HTR-8/SVneo (cell line): ENCODE results near the gene MAP4K3.
A peak's percentile ranks its signal among the peaks of the same experiment; 100 is the strongest.
"Not testable (repeated sequence)": the region's sequence is repeated elsewhere in the genome, so short reads cannot be mapped to it uniquely, and the experiment has no call there.

Source experiments
- DNase-seq: peaks from one replicate; pipeline ENCODE4 v3.0.0; 2011; ENCODE audit warnings: low spot score, mixed read lengths; ENCODE audit not compliant: insufficient read length
- FAIRE-seq: peaks from 2 replicates; lab custom pipeline; 2011; peaks lifted over from hg19 to GRCh38; lab: Jason Lieb, UNC

The MAP4K3 gene

DNA sequence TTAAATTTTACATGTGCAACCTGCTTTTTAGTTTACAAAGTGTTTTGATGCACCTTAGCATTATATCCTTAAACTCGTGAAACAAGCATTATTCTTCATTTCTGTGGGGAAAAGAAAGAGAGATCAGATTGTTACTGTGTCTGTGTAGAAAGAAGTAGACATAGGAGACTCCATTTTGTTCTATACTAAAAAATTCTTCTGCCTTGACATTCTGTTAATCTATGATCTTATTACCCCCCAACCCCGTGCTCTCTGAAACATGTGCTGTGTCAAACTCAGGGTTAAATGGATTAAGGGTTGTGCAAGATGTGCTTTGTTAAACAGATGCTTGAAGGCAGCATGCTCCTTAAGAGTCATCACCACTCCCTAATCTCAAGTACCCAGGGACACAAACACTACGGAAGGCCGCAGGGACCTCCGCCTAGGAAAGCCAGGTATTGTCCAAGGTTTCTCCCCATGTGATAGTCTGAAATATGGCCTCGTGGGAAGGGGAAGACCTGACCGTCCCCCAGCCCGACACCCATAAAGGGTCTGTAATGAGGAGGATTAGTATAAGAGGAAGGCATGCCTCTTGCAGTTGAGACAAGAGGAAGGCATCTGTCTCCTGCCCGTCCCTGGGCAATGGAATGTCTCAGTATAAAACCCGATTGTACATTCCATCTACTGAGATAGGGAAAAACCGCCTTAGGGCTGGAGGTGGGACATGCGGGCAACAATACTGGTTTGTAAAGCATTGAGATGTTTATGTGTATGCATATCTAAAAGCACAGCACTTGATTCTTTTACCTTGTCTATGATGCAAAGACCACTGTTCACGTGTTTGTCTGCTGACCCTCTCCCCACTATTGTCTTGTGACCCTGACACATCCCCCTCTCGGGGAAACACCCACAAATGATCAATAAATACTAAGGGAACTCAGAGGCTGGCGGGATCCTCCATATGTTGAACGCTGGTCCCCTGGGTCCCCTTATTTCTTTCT, 115.7 kb downstream of the MAP4K3 start:
- FAIRE-seq, DNase-seq: not testable (repeated sequence)

DNA sequence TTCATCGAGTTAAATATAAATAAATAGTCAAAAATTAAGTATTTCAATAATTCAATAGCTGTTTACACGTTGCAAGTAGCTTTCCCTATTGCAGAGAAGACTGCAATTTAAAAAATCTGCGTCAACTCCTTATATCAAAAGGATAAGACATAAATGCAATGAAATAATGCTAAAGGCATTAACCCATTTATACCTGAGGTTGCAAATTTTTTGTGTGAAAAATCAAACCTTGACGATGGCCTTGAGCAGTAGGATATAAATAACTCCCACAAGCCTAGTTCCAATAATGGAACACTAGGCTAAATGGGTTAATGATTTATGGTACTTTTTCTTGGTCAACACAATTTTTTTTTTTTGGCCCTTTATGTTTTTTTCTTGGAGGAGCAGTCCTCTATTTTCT, 116.9 kb downstream of the MAP4K3 start:
- DNase-seq (no peak), FAIRE-seq (no peak)

DNA sequence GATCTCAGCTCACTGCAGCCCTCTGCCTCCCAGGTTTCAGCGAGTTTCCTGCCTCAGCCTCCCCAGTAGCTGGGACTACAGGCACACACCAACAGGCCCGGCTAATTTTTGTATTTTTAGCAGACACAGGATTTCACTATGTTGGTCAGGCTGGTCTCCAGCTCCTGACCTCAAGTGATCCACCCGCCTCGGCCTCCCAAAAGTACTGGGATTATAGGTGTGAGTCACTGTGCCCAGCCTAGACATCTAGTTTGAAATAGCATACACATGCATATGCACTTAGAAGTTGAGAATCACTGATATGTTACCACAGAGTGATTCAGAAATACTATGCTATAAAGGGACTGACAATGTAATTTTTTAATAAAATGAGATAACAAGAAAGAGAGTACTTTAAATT, 123.5 kb downstream of the MAP4K3 start:
- DNase-seq: no peak
- FAIRE-seq: no peak

DNA sequence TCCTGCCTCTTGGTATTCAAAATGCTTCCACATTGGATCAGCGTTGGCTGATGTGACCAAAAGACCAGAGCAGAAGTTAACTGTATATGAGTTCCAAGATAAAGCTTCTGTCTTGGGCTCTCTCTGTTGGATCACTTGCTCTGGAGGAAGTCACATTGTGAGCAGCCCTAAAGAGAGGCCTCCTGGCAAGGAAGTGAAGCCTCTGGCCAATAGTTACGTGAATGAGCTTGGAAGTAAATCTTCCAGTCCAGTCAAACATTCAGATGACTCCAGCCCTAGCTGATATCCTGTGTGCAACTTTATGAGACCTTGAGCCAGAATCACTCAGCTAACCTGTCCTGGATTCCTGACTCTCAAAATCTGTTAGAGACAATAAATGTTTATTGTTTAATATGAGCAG, 125.6 kb downstream of the MAP4K3 start:
- FAIRE-seq: no peak
- DNase-seq: no peak

DNA sequence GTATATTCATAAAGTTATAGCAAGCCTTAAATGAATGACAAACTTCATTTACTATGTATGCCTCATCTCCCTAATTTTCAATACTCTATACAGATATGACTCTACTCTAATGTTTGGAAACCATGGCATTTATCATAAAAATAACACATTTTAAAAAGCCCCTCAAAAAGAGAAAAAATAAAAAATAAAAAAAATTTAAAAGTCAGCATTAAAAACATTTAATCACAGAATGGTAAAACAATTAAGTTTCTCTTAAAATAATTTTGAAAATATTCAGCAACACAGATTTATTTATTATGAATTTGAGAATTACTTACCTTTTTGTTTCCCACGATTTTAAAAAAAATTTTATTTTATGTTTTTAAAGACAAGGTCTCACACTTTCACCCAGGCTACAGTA, 128.3 kb downstream of the MAP4K3 start:
- FAIRE-seq (no peak), DNase-seq (no peak)

DNA sequence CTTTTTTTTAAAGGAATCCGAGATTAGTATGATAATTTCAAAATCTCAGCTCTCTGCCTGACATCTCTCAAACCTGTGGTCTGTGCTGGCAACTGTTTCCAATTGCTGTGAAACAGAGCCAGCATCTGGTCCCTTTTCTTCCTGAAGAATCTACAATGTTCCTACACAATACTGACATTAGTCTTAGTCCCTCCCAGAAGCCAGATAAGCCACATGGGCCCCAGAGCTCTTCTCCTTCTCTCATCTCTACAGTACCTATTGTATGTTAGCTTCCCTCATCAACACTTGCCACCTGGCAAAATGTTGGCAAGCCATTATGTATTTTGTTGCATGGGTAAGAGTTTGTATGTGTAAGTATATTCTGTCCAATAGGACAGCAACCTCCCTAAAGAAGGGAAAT, 130.5 kb downstream of the MAP4K3 start:
- DNase-seq: no peak
- FAIRE-seq: no peak

DNA sequence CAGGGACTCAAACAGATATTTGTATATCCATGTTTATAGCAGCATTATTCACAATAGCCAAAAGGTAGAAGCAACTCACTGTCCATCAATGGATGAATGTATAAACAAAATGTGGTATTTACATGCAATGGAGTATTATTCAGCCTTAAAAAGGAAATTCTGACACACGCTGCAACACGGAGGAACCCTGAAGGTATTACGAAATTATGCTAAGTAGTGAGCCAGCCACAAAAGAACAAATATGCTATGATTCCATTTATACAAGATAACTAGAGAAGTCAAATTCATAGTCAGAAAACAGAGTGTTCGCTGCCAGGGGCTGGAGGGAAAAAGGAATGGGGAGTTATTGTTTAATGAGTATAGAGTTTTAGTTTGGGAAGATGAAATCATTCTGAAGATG, 132.4 kb downstream of the MAP4K3 start:
- DNase-seq (no peak), FAIRE-seq (peak; percentile 13)

DNA sequence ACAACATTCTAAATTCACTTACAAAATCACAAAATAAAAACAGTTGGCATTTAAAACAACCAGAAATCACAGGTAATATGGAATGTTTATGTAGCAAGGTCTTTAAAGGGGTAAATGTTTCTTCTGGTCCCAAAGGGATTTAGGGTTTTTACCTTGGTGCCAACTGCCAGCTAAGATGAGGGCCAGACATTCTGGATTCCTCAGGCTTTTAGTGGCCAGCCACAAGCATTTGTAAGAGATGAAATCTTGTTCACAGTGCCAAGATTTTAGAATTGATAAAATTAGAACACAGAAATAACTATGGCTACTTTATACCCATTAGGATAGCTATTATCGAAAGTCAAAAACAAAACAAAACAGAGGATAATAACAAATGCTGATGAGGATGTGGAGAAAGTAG, 132.9 kb downstream of the MAP4K3 start:
- no peak for FAIRE-seq
- DNase-seq: no peak

DNA sequence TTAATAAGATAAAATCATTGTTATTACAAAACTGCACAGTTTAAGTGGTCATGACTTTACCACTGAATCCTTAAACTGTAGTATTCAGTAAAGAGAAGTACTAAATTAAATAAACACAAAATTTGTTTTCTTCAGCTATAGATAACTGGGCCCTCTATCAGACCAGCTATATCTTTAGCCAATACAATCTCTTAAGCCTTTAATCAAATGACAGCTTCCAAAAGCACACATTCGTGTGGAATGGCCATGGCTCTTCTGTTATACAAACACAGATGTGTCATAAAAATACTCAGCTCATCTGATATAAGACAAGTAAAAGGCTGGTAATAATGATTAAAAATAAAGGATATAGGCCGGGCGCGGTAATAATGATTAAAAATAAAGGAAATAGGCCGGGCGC, 135.7 kb downstream of the MAP4K3 start:
- DNase-seq (no peak), FAIRE-seq (no peak)

DNA sequence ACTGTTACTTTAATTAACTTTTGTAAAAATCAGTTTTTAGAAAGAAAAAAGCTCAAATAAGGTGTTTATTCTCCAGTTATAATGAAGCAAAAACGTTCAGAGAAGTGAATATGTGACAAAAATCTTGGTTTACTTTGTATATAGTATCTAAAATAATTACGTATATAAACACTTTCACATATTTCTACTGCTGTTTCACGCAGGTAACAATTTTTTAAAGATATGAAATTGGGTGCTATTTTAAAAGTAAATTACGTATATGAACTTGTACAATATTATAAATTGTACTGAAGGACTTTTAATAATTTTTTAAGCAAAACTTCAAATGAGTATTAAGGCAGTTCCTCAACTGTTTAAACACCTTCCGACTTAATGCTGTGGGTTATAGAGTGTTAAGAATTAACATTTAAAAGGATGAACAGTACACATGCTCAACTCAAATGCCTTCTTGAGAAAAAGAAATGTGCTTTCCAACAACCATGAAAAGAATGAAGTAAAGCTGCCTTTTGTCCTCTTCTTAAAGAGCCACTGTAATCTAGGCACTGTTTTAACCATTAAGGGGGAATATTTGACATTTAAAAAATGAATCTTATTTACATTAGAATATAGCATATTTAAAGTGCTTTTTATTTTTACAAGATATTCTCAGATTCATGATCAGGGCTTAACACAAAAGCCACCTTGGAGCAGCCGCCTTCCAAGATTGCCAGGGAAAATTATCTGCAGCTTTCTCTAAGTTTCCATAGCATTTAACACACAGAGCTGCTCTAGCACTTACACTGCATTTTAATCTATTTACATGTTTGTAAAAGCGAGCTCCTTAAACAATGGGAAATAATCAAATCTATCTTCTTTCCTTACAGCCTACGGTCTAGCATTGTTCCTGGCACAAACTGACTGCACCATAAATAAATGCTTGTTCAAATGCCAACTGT, 136.8 kb downstream of the MAP4K3 start:
- DNase-seq (no peak), FAIRE-seq (no peak)

DNA sequence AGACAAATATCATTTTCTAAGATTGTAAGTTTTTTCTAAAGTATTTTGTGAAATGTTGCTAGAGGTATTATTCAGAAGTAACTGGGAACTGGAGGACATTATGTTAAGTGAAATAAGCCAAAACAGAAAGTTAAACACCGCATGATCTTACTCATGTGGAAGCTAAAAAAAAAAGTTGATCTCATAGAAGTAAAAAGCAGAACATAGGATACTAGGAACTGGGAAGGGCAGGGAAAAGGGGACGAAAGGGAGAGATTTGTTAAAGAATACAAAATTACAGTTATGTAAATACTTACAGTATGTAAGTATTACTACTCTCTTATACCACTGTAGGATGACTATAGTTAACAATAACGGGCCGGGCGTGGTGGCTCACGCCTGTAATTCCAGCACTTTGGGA, 146.7 kb downstream of the MAP4K3 start:
- DNase-seq (no peak), FAIRE-seq (no peak)

DNA sequence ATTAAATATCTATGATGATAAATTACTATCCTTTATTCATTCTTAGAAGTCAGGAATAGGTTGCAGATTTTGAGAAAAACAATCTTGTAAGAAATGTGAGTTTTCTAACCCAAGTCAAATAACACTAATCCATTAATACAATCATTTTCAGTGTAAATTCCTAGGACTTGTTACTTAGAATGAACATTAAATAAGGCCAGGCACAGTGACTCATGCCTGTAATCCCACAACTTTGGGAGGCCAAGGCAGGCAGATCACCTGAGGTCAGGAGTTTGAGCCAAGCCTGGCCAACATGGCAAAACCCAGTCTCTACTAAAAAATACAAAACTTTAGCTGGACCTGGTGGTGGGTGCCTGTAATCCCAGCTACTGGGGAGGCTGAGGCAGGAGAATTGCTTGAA, 147.5 kb downstream of the MAP4K3 start:
- DNase-seq (no peak), FAIRE-seq (no peak)

DNA sequence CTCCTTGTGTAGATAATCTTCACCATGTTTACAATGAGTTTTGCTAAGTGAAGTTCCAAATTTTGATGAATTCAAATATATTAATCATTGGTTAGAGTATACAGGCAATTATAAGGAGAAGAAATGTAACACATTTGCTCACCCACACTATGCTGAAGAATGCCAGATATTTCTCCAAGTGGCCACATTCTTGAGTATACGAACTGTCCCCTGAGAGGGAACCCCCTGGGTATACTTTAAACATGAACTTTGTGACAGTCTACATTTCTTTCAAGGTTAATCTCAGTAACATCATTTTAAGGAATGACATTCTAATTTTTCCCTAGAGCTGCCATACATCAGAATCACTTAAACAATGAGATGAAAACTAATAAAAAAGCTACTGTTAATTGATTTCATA, 153.5 kb downstream of the MAP4K3 start:
- FAIRE-seq: no peak

DNA sequence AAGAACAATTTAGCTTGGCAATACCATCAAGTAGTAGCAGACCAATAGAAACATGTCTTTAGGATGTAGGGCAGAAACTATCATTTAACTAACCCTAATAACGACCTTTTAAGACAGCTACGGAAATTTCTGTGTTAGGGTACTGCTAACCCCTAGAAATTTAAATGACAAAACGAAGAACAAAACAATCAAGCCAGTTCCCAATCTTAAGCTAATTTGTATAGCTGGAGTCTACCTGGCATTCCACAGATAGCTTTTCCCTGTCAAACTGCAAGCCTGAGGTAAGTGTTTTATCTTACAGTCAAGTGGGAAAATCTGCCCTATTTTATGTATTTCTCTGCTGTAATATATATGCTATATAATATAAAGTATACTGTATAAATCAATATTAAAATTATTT, 155.7 kb downstream of the MAP4K3 start:
- no peak for DNase-seq
- FAIRE-seq: no peak

More for the DNA sequence above, 153.5 kb downstream of the MAP4K3 start:
- DNase-seq: no peak

DNA sequence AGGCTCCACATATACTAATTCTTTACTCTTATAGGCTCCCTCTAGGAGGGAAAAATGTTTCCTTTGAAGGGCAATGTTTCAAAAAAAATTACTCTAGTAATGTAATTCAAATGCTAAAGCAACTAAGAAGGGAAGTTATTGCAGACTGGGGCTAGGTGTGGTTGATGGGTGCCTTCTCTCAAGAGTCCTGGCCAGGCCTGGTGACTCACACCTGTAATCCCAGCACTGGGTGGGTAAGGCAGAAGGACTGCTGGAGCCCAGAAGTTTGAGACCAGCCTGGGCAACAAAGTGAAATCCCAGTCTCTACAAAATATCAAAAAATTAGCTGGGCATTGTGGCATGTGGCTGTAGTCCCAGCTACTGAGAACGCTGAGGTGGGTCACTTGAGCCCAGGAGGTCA, 162.1 kb downstream of the MAP4K3 start:
- FAIRE-seq (no peak), DNase-seq (no peak)

DNA sequence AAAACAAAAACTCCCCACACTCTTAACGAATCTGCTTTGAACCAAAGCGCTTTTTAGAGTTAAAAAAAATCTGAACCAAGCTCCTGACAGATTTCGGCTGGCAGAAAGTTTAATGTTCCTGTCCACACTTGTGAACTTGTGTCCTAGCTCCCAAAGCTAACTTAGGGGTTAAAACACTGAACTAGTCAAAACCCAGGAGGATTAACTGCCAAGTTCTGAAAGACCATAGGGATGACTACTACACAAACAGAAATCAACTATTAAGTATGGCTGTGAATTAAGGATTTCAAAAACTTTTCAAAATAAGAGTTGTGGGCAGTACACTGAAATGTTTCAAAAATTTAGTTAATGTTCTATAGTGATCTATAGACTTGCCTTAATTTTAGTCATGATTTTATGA, 167.1 kb downstream of the MAP4K3 start:
- FAIRE-seq (no peak), DNase-seq (no peak)

DNA sequence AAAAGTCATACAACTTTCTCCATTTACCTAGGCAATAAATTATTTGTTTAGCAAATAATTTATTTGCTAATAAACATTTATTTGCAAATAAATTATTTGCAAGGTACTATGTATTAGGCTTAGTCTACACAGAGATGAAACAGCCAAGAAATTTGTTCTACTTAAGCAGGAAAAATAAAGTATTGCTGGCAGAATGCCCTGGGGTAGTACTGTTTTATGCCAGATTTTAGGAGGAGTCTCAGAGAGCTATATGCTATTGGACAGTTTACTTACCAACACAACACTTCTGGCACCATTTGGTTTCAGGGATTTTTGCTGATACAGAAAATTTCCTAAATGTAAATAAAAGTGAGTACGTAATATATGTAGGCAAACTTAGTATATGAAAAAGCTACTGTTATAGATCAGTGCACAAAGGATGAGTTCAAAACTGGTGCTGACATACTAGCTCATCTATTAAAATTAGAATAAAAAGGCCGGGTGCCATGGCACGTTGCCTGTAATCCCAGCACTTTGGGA, 170.1 kb downstream of the MAP4K3 start:
- FAIRE-seq: no peak
- no peak for DNase-seq

DNA sequence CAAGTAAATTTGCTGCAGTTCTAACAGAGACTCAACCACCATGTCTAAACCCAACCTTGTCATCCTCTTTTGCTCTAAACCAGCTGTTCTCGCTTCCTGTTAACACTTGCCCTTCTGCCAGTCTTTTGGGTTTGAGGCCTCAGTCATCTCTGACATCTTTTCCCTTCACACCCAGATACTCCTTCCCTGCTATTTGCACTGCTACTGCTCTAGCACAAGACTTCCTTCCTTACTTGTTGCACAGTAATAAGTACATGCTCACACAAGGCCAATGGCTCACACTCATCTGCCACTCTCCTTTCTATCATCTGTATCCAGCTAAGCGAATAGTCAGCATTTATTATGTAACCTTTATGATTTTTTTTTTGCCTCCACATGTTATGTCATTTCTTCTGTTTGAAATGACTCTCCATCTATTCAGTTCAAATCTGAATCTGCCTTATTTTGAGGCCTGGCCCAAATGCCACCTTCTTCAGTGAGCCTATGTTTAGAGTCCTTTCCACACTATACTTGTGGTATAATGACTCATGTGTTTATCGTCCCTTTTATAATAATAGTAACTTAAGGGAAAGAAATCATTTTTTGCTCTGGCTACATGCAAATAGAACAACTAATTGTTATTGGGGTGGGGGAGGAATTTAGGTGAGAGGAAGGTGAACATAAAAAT, 170.8 kb downstream of the MAP4K3 start:
- FAIRE-seq: no peak
- no peak for DNase-seq

DNA sequence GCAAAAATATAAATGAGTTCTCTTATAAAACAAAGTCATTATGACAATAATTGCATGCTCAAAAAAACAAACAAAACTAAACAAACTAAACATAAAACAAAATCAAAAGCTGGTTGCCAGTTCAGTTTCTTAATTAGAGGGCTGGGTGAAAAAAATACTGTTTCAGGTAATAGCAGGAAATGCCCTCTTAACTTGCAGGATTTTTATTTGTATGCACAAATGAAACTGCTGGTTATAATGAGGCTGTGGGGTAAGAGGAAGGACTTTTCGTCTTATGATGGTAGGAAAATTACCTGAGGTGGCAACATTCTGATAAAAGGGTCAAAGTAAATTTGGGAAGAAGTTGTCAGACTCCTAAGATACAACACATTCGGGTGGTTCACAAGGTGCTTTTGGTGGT, 171.8 kb downstream of the MAP4K3 start:
- FAIRE-seq (no peak), DNase-seq (no peak)

DNA sequence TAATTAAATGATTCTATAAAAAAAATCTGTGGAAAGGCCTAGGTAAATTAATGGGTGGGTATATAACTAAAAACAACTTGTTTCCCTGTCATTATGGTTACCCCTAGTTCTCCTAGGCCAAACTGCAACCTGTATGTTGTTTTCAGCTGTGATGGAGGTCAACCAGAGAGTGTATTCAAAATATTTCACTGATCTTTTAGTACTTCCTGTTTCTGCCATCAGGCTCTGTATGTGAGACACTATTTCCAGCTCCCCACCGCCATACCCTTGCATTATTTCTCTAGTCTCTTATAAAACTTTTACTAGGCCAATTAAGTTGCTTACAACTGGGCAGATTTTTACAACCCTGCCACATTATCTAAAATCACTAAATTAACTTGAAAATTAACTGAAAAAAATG, 172.4 kb downstream of the MAP4K3 start:
- FAIRE-seq: no peak
- no peak for DNase-seq
